Loucy (cell line): ENCODE data around the gene PLXNA2.

Experiments
- H2AFZ ChIP-seq: fragments of 200-600 bp; sonication (generic); 2 replicates; pipeline ENCODE4 v1.6.0; 2016; ENCODE audit warnings: antibody characterized with exemption, mild to moderate bottlenecking, low read length, moderate library complexity
- H3F3A ChIP-seq: fragments of 200-600 bp; 2 replicates; pipeline ENCODE4 v1.6.0; 2016; ENCODE audit warnings: antibody characterized with exemption, low read depth, mild to moderate bottlenecking
- H3K27me3 ChIP-seq: fragments of 200-600 bp; sonication (generic); 2 replicates; pipeline ENCODE4 v1.6.1; 2014; ENCODE audit warnings: low read length, mild to moderate bottlenecking; ENCODE audit not compliant: insufficient read depth, poor library complexity, severe bottlenecking
- H3K36me3 ChIP-seq: fragments of 200-600 bp; sonication (generic); 2 replicates; pipeline ENCODE4 v1.6.1; 2016; ENCODE audit warnings: low read length; ENCODE audit not compliant: insufficient read depth
- H3K4me1 ChIP-seq: fragments of 200-600 bp; sonication (generic); 2 replicates; pipeline ENCODE4 v1.5.1; 2014; ENCODE audit warnings: low read length, mild to moderate bottlenecking; ENCODE audit not compliant: insufficient read depth, poor library complexity, severe bottlenecking
- H3K4me2 ChIP-seq: fragments of 200-600 bp; sonication (generic); 2 replicates; pipeline ENCODE4 v1.6.0; 2014; ENCODE audit warnings: antibody characterized with exemption, low read length, low read depth, mild to moderate bottlenecking; ENCODE audit not compliant: poor library complexity, severe bottlenecking
- H3K4me3 ChIP-seq: fragments of 200-600 bp; sonication (generic); 2 replicates; pipeline ENCODE4 v1.5.1; 2014; ENCODE audit warnings: low read length, mild to moderate bottlenecking, mixed read lengths; ENCODE audit not compliant: poor library complexity, severe bottlenecking
- H3K79me2 ChIP-seq: fragments of 200-600 bp; sonication (generic); 2 replicates; pipeline ENCODE4 v1.6.1; 2014; ENCODE audit warnings: low read length; ENCODE audit not compliant: insufficient read depth
- H3K9ac ChIP-seq: fragments of 200-600 bp; sonication (generic); 2 replicates; pipeline ENCODE4 v1.6.0; 2014; ENCODE audit warnings: mild to moderate bottlenecking, low read depth, low read length, moderate library complexity; ENCODE audit not compliant: poor library complexity, severe bottlenecking
- H3K9me2 ChIP-seq: fragments of 200-600 bp; sonication (generic); replicated peaks from 2 replicates; pipeline ENCODE4 v1.6.1; 2016; ENCODE audit warnings: low read depth, low read length, mixed read lengths
- H3K9me3 ChIP-seq: fragments of 200-600 bp; sonication (generic); 2 replicates; pipeline ENCODE4 v1.6.1; 2014; ENCODE audit warnings: mild to moderate bottlenecking, antibody characterized with exemption, low read length, low read depth; ENCODE audit not compliant: insufficient read depth
- H4K20me1 ChIP-seq: fragments of 200-600 bp; sonication (generic); 2 replicates; pipeline ENCODE4 v1.6.0; 2014; ENCODE audit warnings: antibody characterized with exemption, low read length, mild to moderate bottlenecking; ENCODE audit not compliant: insufficient read depth, poor library complexity, severe bottlenecking
- CTCF ChIP-seq: fragments of 200-600 bp; sonication (generic); conservative IDR thresholded peaks from 2 replicates; pipeline ENCODE4 v1.5.1; 2014; ENCODE audit warnings: mild to moderate bottlenecking, antibody characterized with exemption, low read length
- EZH2phosphoT487 ChIP-seq: fragments of 200-600 bp; IDR thresholded peaks from 2 replicates; pipeline ENCODE4 v1.6.1; 2018; ENCODE audit warnings: antibody characterized with exemption, mild to moderate bottlenecking, moderate library complexity, borderline replicate concordance

The PLXNA2 gene

GRCh38 chr1:208048904-208049303 lies 195.3 kb downstream of the PLXNA2 start:
- Histone ChIP-seq H4K20me1 (no peaks in the 10 kb centered on the region), H2AFZ (no peak overlapping the region), H3K79me2 (no peaks in the 10 kb centered on the region), H3K9me2 (no peaks in the 10 kb centered on the region), H3K27me3 (no peaks in the 10 kb centered on the region), H3K4me2 (peak overlapping the region; percentile 21), H3K4me3 (no peak overlapping the region), H3K9me3 (no peaks in the 10 kb centered on the region), H3K4me1 (peaks cover 34% of the 10 kb centered on the region), H3F3A (no peaks in the 10 kb centered on the region), H3K9ac (no peak overlapping the region), H3K36me3 (no peaks in the 10 kb centered on the region)
- no peak for TF ChIP-seq EZH2phosphoT487
- TF ChIP-seq CTCF, result no peak

- H3F3A ChIP-seq, result no peaks in the 10 kb centered on the region
- H3K4me1 ChIP-seq, result peaks cover 35% of the 10 kb centered on the region
- H3K4me2 ChIP-seq, result no peak overlapping the region
- no peaks in the 10 kb centered on the region for H3K9me3 ChIP-seq
- H3K27me3 ChIP-seq, result no peaks in the 10 kb centered on the region
- H3K36me3 ChIP-seq, result no peaks in the 10 kb centered on the region
- no peaks in the 10 kb centered on the region for H3K9me2 ChIP-seq
- H2AFZ ChIP-seq, result no peak overlapping the region
- no peaks in the 10 kb centered on the region for H4K20me1 ChIP-seq
- no peak for TF ChIP-seq EZH2phosphoT487
- TF ChIP-seq CTCF, result no peak
- H3K79me2 ChIP-seq, result no peaks in the 10 kb centered on the region
- H3K9ac ChIP-seq, result no peak overlapping the region
- no peak overlapping the region for H3K4me3 ChIP-seq
These were observed 196.2 kb downstream of the PLXNA2 start for GRCh38 chr1:208047975-208048374.

- Histone ChIP-seq H3K4me3 (no peak overlapping the region), H2AFZ (no peak overlapping the region), H3K27me3 (no peaks in the 10 kb centered on the region), H4K20me1 (no peaks in the 10 kb centered on the region), H3K4me2 (no peak overlapping the region), H3F3A (no peaks in the 10 kb centered on the region), H3K4me1 (peaks cover 35% of the 10 kb centered on the region), H3K9me2 (no peaks in the 10 kb centered on the region), H3K79me2 (no peaks in the 10 kb centered on the region), H3K36me3 (no peaks in the 10 kb centered on the region), H3K9me3 (no peaks in the 10 kb centered on the region), H3K9ac (no peak overlapping the region)
- TF ChIP-seq CTCF (no peak), EZH2phosphoT487 (no peak)
These were observed 196.7 kb downstream of the PLXNA2 start for GRCh38 chr1:208047476-208047934.
